PC-3 (cell line): Measurements from ENCODE around the gene CTNNA2. TPM values are rescaled to one million over a fixed set of nuclear protein-coding genes. Genes with fewer than 3 reads are reported as not detected.

Source experiments
- ATAC-seq: fragments of 200-7000 bp; cut with Tn5 transposase; 2 replicates; pipeline ENCODE4 v1.9.1; 2020; ENCODE audit warnings: mild to moderate bottlenecking, moderate library complexity
- BruUV-seq: library from RNA; stranded (reverse); fragments of 400-500 nt; replicated peaks from 2 replicates; lab custom pipeline; 2021; lab: Mats Ljungman, UMichigan
- CTCF ChIA-PET: fragments of 300-600 bp; sonication (Branson Sonifier 250); formaldehyde crosslinking; loops from one replicate; lab custom pipeline; 2022; ENCODE audit warnings: antibody characterized with exemption; lab: Charles Lee
- POLR2A ChIA-PET: fragments of 300-600 bp; sonication (Branson Sonifier 250); formaldehyde crosslinking; loops from one replicate; lab custom pipeline; 2022; ENCODE audit warnings: antibody characterized with exemption; ENCODE audit not compliant: unreplicated experiment; lab: Charles Lee
- DNase-seq: peaks from one replicate; pipeline ENCODE4 v3.0.0-alpha.2; 2015
- H2AFZ ChIP-seq: fragments of 300-600 bp; sonication (generic); 2 replicates; pipeline ENCODE4 v1.6.0; 2016; ENCODE audit warnings: antibody characterized with exemption, low read length
- H3F3A ChIP-seq: fragments of 300-600 bp; sonication (generic); one replicate; pipeline ENCODE4 v1.6.0; 2017; ENCODE audit warnings: antibody characterized with exemption, low read length, control low read depth, mild to moderate bottlenecking; ENCODE audit not compliant: unreplicated experiment
- H3K27ac ChIP-seq: fragments of 300-600 bp; sonication (generic); 2 replicates; pipeline ENCODE4 v1.5.1; 2016; ENCODE audit warnings: mild to moderate bottlenecking, low read length
- H3K27me3 ChIP-seq: fragments of 300-600 bp; sonication (generic); 2 replicates; pipeline ENCODE4 v1.6.1; 2016; ENCODE audit warnings: low read length, mixed read lengths
- H3K36me3 ChIP-seq: fragments of 300-600 bp; sonication (generic); 2 replicates; pipeline ENCODE4 v1.6.1; 2016; ENCODE audit warnings: low read depth, mixed run types, low read length, mixed read lengths
- H3K4me1 ChIP-seq: fragments of 300-600 bp; sonication (generic); 2 replicates; pipeline ENCODE4 v1.5.1; 2016; ENCODE audit warnings: low read length; ENCODE audit not compliant: insufficient read depth
- H3K4me2 ChIP-seq: fragments of 300-600 bp; sonication (generic); 2 replicates; pipeline ENCODE4 v1.6.0; 2016; ENCODE audit warnings: low read length
- H3K4me3 ChIP-seq: fragments of 300-600 bp; sonication (generic); 2 replicates; pipeline ENCODE4 v1.5.1; 2016; ENCODE audit warnings: mild to moderate bottlenecking, low read length, mixed read lengths
- H3K79me2 ChIP-seq: fragments of 300-600 bp; sonication (generic); 2 replicates; pipeline ENCODE4 v1.6.1; 2017; ENCODE audit warnings: low read length, mixed read lengths
- H3K9ac ChIP-seq: fragments of 300-600 bp; sonication (generic); 2 replicates; pipeline ENCODE4 v1.6.0; 2016; ENCODE audit warnings: mild to moderate bottlenecking, low read length
- H3K9me2 ChIP-seq: fragments of 300-600 bp; sonication (generic); replicated peaks from 2 replicates; pipeline ENCODE4 v1.6.1; 2016; ENCODE audit warnings: mixed run types, low read length, mixed read lengths
- H3K9me3 ChIP-seq: fragments of 300-600 bp; sonication (generic); 2 replicates; pipeline ENCODE4 v1.6.1; 2016; ENCODE audit warnings: low read length, mixed read lengths
- H4K20me1 ChIP-seq: fragments of 300-600 bp; sonication (generic); 2 replicates; pipeline ENCODE4 v1.6.1; 2016; ENCODE audit warnings: low read length, mixed read lengths
- EZH2 ChIP-seq: fragments of 300-600 bp; sonication (generic); IDR thresholded peaks from one replicate; pipeline ENCODE4 v1.6.1; 2017; ENCODE audit warnings: antibody characterized with exemption, mild to moderate bottlenecking, low read length; ENCODE audit not compliant: unreplicated experiment
- EZH2phosphoT487 ChIP-seq: fragments of 300-600 bp; sonication (generic); IDR thresholded peaks from 2 replicates; pipeline ENCODE4 v1.6.1; 2018; ENCODE audit warnings: mild to moderate bottlenecking, antibody characterized with exemption, low read length, borderline replicate concordance
- intact Hi-C: fragments of 100-400 bp; cut with micrococcal nuclease; formaldehyde crosslinking; loops from 2 replicates; pipeline ENCODE4 v1.9.0; 2023
- total RNA-seq: library from RNA; depleted of rRNA; stranded (reverse); fragments of >200 nt; gene quantifications from 2 replicates; pipeline ENCODE4 v1.2.3, GENCODE V29; 2014
- TF ChIP-seq, protein P1 (sequence below): fragments of 300-600 bp; sonication (generic); conservative IDR thresholded peaks from 2 replicates; pipeline ENCODE4 v1.5.1; 2017; ENCODE audit warnings: antibody characterized with exemption, low read depth, mild to moderate bottlenecking, low read length

CTNNA2 gene
- total RNA-seq, 1 experiment from 2014 or later, result not detected

DNA sequence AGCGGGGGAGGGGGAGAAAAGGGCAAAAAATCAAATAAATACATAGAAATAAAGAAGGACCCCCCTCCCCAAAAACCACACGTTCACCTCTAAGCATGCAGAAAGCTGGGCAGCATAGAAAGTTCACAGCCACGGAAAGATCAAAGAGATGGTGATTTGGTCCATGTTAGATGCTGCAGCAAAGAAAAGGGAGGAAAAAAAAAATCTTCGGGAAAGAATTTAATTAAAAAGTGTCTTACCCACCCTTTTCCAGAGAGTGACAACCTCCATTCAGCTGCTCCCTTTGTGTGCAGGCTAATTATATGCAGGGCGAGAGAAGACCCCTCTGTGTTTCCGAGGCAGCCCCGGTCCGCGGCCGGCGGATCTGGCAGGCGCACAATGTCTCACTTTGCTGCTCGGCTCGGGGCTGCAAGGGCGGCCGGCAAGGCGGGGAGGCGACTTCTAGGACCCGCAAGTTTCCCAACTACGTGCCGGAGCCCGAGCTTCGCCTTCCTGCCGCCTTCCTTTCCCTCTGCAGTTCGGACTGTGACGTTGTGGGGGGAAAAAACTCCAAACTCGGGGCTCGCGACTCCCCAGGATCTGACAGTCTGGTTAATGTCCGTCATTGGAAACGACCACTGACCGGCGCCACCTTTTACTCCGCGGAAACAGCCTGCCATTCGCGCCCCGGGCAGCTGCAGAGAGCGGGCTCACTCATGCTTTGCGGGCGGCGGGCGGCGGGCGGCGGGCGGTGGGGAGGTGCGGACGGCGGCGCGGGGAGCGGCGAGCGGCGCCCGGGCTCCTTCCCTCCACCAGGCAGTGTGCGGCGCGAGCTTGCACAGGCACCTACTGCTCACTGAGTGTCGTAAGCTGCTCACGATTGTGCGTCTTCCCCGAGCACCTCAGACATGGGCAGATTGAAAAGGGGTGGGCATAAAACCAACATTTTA, 791.3 kb downstream of the CTNNA2 start, which contains the start of gene LRRTM1:
Gene LRRTM1 (minus strand): TSS at position 844 of the 929 bp plus-strand sequence. CDS start 933 bp downstream, outside the sequence.
- no peak within 1 kb of the TSS for H3K27ac ChIP-seq
- H3K4me3 ChIP-seq, result no peak within 1 kb of the TSS
- ATAC-seq (no peak), DNase-seq (no peak)
- peaks cover 33% of the 10 kb centered on the region for H3K27me3 ChIP-seq
- H3K79me2 ChIP-seq, result no peaks in the 10 kb centered on the region
- BruUV-seq, result no TSS peak
- TF ChIP-seq, protein P1, sequence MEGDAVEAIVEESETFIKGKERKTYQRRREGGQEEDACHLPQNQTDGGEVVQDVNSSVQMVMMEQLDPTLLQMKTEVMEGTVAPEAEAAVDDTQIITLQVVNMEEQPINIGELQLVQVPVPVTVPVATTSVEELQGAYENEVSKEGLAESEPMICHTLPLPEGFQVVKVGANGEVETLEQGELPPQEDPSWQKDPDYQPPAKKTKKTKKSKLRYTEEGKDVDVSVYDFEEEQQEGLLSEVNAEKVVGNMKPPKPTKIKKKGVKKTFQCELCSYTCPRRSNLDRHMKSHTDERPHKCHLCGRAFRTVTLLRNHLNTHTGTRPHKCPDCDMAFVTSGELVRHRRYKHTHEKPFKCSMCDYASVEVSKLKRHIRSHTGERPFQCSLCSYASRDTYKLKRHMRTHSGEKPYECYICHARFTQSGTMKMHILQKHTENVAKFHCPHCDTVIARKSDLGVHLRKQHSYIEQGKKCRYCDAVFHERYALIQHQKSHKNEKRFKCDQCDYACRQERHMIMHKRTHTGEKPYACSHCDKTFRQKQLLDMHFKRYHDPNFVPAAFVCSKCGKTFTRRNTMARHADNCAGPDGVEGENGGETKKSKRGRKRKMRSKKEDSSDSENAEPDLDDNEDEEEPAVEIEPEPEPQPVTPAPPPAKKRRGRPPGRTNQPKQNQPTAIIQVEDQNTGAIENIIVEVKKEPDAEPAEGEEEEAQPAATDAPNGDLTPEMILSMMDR, result no peak
- TF ChIP-seq EZH2phosphoT487, result no peak
- TF ChIP-seq EZH2, result peak; percentile 30
- H4K20me1 ChIP-seq, result no peaks in the 10 kb centered on the region
- H3F3A ChIP-seq, result no peaks in the 10 kb centered on the region
- no peak within 1 kb of the TSS for H2AFZ ChIP-seq
- 0 out of 2 replicates have a peak within 1 kb of the TSS, but pooled peaks have one; percentile 26 for H3K4me2 ChIP-seq
- H3K9ac ChIP-seq, result no peak within 1 kb of the TSS
- H3K4me1 ChIP-seq, result no peaks in the 10 kb centered on the region
- no peaks in the 10 kb centered on the region for H3K9me2 ChIP-seq
- H3K36me3 ChIP-seq, result no peaks in the 10 kb centered on the region
- H3K9me3 ChIP-seq, result no peaks in the 10 kb centered on the region
- POLR2A ChIA-PET, result no interaction called here
- intact Hi-C loops, result no loop called here
- CTCF ChIA-PET, result no interaction called here

DNA sequence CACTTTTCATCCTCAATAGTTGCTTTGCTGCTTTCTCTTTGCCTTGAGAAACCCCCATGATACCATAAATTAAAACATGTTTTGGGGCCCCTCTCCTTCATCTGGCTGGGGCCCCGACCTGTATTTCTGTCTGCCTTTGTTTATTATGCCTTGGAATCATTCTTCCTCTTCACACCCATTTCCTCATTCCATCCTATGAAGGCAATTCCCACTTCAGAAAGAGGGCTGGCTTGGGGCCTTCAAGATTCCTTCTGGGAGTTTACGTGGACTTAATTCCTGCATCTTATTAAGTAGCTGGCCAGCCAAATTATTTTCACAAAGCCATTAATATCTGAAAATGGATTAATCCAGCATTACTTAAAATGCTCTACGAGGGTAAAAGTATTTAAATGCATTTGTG, 798.5 kb downstream of the CTNNA2 start:
- H3K36me3 ChIP-seq, result no peaks in the 10 kb centered on the region
- no peaks in the 10 kb centered on the region for H3K4me1 ChIP-seq
- no peak for DNase-seq
- H3K79me2 ChIP-seq, result no peaks in the 10 kb centered on the region
- H2AFZ ChIP-seq, result no peak overlapping the region
- H3K4me2 ChIP-seq, result no peak overlapping the region
- H3K27me3 ChIP-seq, result no peaks in the 10 kb centered on the region
- ChIA-PET CTCF (no interaction called here), POLR2A (no interaction called here)
- no peak overlapping the region for H3K27ac ChIP-seq
- H3K4me3 ChIP-seq, result no peak overlapping the region
- no peaks in the 10 kb centered on the region for H3K9me2 ChIP-seq
- H3F3A ChIP-seq, result no peaks in the 10 kb centered on the region
- H3K9ac ChIP-seq, result no peak overlapping the region
- no peak for ATAC-seq
- intact Hi-C loops, result no loop called here
- no peaks in the 10 kb centered on the region for H3K9me3 ChIP-seq
- no TSS peak for BruUV-seq
- H4K20me1 ChIP-seq, result no peaks in the 10 kb centered on the region
- no peak for TF ChIP-seq EZH2phosphoT487
- no peak for TF ChIP-seq EZH2
- TF ChIP-seq, protein P1, result no peak

DNA sequence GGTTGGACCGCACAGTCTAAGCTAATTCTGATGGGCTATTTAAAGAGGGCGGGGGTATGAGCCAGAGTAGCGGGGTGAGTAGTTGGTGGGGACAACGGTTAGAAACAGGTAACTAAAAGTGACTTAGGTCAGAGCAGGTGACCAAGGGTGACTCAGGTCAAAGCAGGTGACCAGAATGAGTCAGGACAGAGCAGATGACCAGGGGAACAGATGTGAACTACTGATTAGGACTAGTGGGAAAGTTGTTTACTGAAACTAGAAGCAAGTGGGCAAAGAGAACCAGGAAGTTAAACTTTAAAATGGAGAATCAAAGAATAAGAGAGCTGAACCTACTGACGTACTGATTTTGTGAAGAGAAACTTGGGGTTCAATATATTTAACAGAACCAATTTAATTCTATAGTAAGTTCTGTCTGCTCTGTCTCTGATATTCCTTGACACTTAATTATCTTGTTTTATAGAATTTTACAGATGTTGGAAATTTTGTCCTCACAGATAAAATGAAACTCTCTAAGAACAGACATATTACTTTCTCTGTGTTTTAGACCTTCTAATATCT, 799.5 kb downstream of the CTNNA2 start:
- no peak overlapping the region for H3K4me3 ChIP-seq
- DNase-seq (no peak), ATAC-seq (no peak)
- H4K20me1 ChIP-seq, result no peaks in the 10 kb centered on the region
- intact Hi-C loops, result no loop called here
- no peak overlapping the region for H2AFZ ChIP-seq
- no peaks in the 10 kb centered on the region for H3F3A ChIP-seq
- H3K36me3 ChIP-seq, result no peaks in the 10 kb centered on the region
- ChIA-PET POLR2A (no interaction called here), CTCF (no interaction called here)
- no TSS peak for BruUV-seq
- H3K9ac ChIP-seq, result no peak overlapping the region
- TF ChIP-seq EZH2phosphoT487 (no peak), EZH2 (no peak)
- TF ChIP-seq, protein P1, result no peak
- no peak overlapping the region for H3K27ac ChIP-seq
- H3K79me2 ChIP-seq, result no peaks in the 10 kb centered on the region
- H3K4me2 ChIP-seq, result no peak overlapping the region
- no peaks in the 10 kb centered on the region for H3K27me3 ChIP-seq
- no peaks in the 10 kb centered on the region for H3K9me3 ChIP-seq
- H3K4me1 ChIP-seq, result no peaks in the 10 kb centered on the region
- H3K9me2 ChIP-seq, result no peaks in the 10 kb centered on the region
